KOPT-K1 (cell line): ENCODE measurements around the gene SLC4A5.

ENCODE experiments used
- H3K27ac ChIP-seq: fragments of 200-600 bp; sonication (generic); 2 replicates; pipeline ENCODE4 v1.5.1; 2016; ENCODE audit warnings: antibody characterized with exemption, mild to moderate bottlenecking, low read depth, low read length; ENCODE audit not compliant: poor library complexity, severe bottlenecking
- H3K36me3 ChIP-seq: fragments of 200-600 bp; sonication (generic); 2 replicates; pipeline ENCODE4 v1.5.1; 2017; ENCODE audit warnings: antibody characterized with exemption, mild to moderate bottlenecking, low read length, moderate library complexity; ENCODE audit not compliant: insufficient read depth
- H3K9me3 ChIP-seq: fragments of 200-600 bp; sonication (generic); 2 replicates; pipeline ENCODE4 v1.5.1; 2017; ENCODE audit warnings: antibody characterized with exemption, low read length, mild to moderate bottlenecking; ENCODE audit not compliant: insufficient read depth, poor library complexity, severe bottlenecking

The SLC4A5 gene

GRCh38 chr2:74304332-74305148 lies 38.7 kb downstream of the SLC4A5 start:
- Histone ChIP-seq H3K9me3 (peaks cover 1% of the 10 kb centered on the region), H3K27ac (no peak overlapping the region), H3K36me3 (no peaks in the 10 kb centered on the region)

DNA sequence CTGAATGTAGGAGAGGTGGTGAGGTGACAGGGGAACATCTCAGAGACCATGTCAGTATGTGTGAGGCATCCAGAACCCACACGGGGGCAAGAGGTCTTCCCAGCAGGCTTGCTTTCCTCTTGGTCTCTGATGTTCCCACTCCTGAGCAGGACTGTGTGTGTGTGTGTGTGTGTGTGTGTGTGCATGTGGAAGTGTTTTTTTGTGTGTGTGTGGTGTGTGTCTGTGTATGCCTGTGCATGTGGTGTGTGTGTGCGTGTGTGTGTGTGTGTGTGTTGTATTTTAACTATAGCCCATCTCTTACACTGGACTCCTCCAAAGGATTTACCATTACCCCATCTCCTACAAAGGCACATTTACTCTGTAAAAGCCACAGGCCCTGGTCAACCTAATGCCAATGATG lies 40.4 kb downstream of the SLC4A5 start:
- Histone ChIP-seq H3K9me3 (peaks cover 5% of the 10 kb centered on the region), H3K36me3 (no peaks in the 10 kb centered on the region), H3K27ac (no peak overlapping the region)

GRCh38 chr2:74301262-74301661 lies 42.0 kb downstream of the SLC4A5 start:
- Histone ChIP-seq H3K27ac (no peak overlapping the region), H3K9me3 (peaks cover 5% of the 10 kb centered on the region), H3K36me3 (no peaks in the 10 kb centered on the region)

DNA sequence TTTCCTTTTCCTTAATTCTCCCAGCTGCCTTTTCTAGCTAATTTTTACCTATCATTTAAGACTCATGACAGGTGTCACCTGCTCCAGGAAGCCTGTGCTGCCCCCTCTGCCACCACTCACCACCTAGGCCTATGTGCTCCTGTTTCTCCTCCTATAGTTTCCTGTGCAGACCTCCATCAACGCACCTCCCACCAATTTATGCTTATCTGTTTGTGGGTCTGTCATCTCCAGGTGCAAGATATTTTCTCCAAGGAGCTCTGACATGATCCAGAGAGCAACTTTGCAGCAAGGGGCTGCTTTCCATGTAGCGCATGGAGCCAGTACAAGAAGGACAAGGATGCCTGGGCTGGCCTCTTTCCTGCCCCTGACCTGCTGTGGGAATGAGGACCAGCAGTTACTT lies 42.7 kb downstream of the SLC4A5 start:
- no peaks in the 10 kb centered on the region for H3K36me3 ChIP-seq

GRCh38 chr2:74297950-74298349 lies 45.3 kb downstream of the SLC4A5 start:
- peaks cover 5% of the 10 kb centered on the region for H3K9me3 ChIP-seq
- no peak overlapping the region for H3K27ac ChIP-seq
- no peaks in the 10 kb centered on the region for H3K36me3 ChIP-seq

More for the DNA sequence above, 42.7 kb downstream of the SLC4A5 start:
- peaks cover 5% of the 10 kb centered on the region for H3K9me3 ChIP-seq
- no peak overlapping the region for H3K27ac ChIP-seq

- H3K9me3 ChIP-seq: peaks cover 5% of the 10 kb centered on the region
- no peak overlapping the region for H3K27ac ChIP-seq
These were observed 45.8 kb downstream of the SLC4A5 start for GRCh38 chr2:74297391-74297790.

GRCh38 chr2:74293191-74293991 lies 49.8 kb downstream of the SLC4A5 start:
- H3K27ac ChIP-seq: no peak overlapping the region
- H3K36me3 ChIP-seq: no peaks in the 10 kb centered on the region
- H3K9me3 ChIP-seq: no peaks in the 10 kb centered on the region

More at GRCh38 chr2:74297391-74297790, 45.8 kb downstream of the SLC4A5 start:
- no peaks in the 10 kb centered on the region for H3K36me3 ChIP-seq

- Histone ChIP-seq H3K27ac (no peak overlapping the region), H3K9me3 (no peaks in the 10 kb centered on the region), H3K36me3 (no peaks in the 10 kb centered on the region)
These were observed 50.5 kb downstream of the SLC4A5 start for GRCh38 chr2:74292751-74293150.

DNA sequence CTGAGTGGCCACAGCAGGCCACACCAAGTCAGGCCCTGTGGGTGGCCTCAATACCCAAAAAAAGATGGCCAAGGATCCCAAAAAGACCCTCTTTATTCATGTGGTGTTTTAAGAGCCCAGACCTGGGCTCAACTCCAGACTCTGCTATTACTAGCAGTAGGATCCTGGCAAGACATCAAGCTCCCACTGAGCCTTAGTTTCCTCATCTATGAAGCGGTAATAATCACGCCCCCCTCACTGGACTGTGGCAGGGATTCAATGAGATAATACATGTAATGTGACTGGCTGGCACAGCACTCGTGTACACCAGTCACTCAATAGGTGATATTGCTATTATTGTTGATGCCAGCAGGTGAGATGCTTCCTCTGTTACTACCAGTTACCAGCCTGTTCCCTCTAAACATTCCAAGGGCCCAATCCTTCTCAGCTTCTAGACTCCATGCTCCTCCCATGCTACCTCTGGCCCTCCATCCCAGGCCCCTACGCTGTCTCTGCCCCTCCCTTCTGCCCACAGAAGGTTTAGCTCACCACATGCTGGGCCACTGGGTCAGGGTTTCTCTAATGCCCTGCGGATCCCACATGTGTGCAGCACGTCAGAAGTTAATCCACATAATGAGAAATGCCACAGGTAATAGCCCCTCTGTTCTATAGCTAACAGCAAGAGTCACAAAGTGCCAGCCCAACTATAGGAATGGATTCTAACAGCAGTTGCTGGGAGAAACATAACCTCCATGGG lies 51.2 kb downstream of the SLC4A5 start:
- no peak overlapping the region for H3K27ac ChIP-seq

GRCh38 chr2:74291218-74291544 lies 52.0 kb downstream of the SLC4A5 start:
- Histone ChIP-seq H3K36me3 (no peaks in the 10 kb centered on the region), H3K9me3 (no peaks in the 10 kb centered on the region), H3K27ac (peak overlapping the region; percentile 51)

More for the DNA sequence above, 51.2 kb downstream of the SLC4A5 start:
- no peaks in the 10 kb centered on the region for H3K9me3 ChIP-seq
- H3K36me3 ChIP-seq: no peaks in the 10 kb centered on the region

DNA sequence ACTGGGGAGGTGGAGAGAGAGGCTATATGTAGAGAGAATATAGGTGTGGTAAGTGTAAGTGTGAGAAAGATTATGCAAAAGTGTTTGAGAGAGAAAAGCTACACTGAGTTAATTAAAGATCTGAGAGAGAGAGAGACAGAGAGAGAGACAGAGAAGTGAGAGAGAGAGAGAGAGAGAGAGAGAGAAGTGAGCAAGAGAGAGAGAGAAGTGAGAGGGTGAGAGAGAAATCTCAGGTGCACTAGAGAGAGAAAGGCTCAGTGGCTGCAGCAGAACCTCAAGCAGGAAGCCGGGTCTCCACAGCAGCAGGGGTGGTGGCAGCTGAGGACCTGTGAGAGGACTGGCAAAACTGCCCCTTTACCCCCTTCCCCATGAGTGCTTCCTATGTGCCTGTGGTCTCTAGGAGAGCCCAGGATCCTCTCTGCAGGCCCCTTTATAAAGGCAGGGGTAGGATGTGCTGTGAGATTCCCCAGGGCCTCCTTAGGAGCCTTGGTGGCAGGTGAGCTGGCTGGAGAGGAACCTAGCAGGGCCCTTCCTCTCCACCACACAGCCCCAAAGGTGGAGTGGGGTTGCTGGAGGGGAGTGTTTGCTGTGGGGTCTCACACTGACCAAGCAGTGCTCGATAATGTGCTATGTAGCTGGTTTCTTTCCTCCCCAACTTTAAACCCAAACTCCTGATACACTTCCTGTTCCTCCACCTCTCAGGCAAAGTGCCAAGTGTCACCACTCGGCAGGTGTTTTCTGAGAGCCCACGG lies 52.6 kb downstream of the SLC4A5 start:
- H3K36me3 ChIP-seq: no peaks in the 10 kb centered on the region
- peak overlapping the region; percentile 51 for H3K27ac ChIP-seq
- H3K9me3 ChIP-seq: no peaks in the 10 kb centered on the region

- H3K36me3 ChIP-seq: no peaks in the 10 kb centered on the region
These were observed 53.1 kb downstream of the SLC4A5 start for GRCh38 chr2:74290066-74290465.

DNA sequence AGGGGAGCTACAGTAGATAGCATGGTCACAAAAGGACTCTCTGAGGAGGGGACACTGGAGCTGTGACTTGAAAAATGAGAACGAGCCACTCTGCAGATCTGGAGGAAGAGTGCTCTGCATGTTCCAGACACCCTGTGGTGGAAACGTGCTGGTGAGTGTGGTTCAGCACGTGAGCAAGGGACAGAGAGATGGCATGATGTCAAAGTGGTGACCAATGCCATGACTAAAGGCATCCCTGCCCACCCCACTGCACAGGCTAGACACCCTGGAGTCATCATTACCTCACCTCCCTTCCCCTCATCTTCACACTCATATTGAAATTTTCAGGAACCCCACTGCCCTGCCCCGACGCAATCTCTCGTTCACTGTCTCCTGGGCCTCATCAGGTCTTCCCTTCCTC lies 56.5 kb downstream of the SLC4A5 start:
- Histone ChIP-seq H3K9me3 (no peaks in the 10 kb centered on the region), H3K36me3 (no peaks in the 10 kb centered on the region), H3K27ac (no peak overlapping the region)

More at GRCh38 chr2:74290066-74290465, 53.1 kb downstream of the SLC4A5 start:
- H3K9me3 ChIP-seq: no peaks in the 10 kb centered on the region
- H3K27ac ChIP-seq: no peak overlapping the region

DNA sequence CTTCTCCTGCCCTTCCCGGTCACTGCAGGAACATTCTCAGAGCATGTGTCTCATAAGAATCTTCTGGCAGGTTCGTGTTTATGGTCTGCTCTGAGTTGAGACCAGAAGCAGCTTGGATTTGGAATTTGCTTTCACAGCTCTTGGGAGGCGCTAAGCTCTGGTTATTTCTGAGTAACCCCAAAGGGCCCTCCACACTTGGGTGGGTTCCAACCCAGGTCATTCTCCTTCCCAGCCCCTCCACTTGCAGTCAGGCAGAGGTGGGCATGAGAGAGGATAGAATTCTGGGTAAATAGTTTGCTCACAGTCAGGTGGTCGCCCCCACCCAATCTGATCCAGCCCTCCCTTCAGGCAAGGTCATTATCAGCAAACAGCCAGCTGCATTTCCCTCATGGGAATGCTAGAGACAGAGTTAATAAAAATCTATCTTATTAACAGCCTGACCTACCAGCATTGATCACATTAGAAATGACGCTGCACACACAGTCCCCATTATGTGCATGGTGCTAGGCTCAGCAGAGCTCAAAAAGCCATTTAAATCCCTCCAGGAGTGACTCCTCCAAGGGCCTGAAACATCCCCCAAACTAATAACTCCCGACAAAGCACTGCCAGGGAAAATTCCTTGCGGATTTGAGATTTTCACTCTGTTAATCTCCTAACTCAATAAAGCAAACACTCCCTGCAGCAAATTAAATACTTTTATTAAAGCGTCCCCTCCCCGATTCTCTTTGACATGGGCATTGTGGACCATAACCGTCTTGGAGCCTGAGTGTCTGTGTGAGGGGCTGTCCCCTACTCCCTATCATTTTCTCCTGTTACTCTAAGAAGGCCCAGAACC lies 61.9 kb downstream of the SLC4A5 start:
- no peak overlapping the region for H3K27ac ChIP-seq
- no peaks in the 10 kb centered on the region for H3K9me3 ChIP-seq
- no peaks in the 10 kb centered on the region for H3K36me3 ChIP-seq
